Kidney glomerular epithelial cell (primary cell): ENCODE data around the gene PTPRN2.
"Not testable (repeated sequence)": the region's sequence is repeated elsewhere in the genome, so short reads cannot be mapped to it uniquely, and the experiment has no call there.

Experiments
- DNase-seq: peaks from one replicate; lab custom pipeline; 2025; lab: John Stamatoyannopoulos, UW

Gene PTPRN2

DNA sequence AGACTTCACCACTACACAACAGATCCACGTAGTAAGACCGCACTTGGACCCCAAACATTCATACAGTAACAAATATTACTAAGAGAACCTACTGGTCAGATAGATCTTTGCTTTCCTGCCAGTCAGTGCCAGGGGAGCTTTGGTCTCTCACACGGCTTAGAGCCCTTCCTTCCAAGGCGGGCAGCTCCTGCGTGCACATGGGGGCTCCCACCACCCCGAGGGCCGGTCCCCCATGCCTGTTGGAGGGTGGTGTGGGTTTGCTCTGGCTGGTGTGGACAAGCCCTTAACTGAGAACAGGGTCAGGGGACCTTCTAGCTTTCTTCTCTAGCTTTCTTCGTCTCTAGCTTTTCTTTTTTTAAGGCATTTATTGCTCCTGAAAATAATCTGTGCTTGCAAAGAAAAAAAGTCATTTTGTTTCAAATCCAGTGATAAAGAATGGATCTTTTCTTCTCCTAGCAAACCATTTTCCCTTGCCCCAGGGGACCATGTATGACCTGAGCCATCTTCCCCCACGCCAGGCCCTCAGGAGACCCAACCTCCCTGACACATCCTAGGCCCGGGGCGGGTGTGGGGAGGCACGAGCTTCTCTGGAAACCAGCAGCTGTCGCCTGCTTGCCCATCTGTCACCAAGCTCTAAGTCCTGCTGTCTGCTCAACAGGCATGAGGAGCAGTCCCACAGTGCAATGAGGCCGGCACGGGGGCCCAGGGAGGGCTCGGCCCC, 591.1 kb downstream of the PTPRN2 start:
- no peak for DNase-seq

DNA sequence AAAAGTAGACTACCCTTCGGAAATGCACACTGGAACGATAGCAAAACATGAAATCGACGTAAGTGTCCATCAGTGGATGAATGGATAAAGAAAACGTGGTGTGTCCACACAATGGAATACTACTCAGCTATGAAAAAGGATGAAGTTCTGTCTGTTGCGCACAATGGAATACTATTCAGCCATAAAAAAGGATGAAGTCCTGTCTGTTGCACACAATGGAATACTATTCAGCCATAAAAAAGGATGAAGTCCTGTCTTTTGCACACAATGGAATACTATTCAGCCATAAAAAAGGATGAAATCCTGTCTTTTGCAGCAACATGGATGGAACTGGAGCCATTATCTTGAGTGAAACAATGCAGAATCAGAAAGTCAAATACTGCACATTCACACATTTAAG, 591.8 kb downstream of the PTPRN2 start:
- no peak for DNase-seq

DNA sequence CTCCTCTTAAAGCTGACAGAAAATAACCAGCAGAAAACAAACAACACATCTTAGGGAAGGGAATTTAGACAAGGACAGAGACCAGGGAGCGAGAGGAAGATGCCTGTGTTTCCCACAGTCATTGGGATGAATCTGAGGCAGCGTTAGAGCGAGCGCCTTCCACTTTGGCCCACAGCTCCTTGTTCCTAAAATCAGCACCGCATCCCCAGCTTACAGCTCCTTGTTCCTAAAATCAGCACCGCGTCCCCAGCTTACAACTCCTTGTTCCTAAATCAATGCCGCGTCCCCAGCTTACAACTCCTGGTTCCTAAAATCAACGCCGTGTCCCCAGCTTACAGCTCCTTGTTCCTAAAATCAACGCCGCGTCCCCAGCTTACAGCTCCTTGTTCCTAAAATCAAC, 593.3 kb downstream of the PTPRN2 start:
- no peak for DNase-seq

DNA sequence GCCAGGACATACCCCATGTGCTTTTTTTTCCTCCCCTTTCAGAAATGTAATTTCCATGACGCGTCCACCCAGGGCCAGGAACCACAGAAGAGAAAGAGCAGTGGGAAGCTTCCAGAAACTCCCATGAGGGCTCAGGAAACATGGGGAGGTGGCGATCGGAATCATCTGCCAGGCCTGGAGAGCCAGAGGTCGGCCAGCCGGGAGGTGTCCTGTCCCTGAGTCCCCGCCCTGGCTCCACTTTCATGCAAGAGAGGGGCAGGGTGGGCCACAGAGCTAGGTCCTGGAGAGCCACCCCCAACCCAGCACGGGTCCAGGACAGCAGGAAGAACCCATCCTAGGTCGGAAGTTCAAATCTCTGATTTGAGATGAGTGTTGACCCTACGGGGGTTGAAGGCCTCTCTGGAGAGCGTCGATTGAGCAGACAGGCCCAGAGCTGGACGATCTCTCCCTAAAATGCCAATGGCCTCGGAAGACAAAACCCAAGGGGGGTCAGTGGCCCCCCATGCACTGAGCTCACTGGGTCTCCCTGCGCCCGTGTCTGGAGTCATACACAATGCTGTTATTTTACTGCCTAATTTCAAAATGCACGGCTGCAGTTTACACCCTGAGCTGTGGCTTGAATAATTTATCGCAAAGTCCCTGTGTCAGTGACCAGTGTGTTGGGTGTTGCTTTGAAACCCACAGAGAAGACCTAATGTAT, 594.1 kb downstream of the PTPRN2 start:
- DNase-seq, result no peak

DNA sequence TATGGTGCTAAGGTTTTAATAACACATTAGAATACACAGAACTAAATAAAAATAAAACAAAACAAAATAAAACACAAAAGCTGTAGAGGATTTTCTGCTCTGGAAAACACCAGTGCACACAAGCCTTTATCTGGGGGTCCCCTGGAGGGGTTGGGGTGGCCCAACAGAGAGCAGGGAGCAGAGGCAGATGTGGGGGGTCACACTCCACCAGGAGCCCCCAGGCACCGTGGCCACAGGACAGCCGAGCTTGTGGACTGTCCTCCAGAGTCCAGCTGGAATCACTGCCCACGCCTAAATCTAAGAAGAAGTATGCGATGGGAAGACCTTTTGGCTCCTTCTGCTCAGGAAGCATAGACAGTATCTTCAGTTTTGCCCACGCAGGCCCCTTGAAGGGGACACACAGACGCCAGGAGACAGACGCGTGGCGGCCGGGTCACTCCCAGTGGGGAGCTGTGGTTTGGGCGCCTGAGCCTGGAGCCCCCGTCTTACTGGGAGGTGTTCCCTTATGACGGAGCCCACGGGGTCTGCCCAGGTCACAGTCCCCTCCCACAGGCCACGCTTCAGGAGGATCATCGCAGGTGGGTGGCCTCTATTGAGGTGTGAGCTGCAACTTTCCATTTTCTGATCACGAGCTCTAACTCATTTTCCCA, 595.0 kb downstream of the PTPRN2 start:
- DNase-seq, result no peak

DNA sequence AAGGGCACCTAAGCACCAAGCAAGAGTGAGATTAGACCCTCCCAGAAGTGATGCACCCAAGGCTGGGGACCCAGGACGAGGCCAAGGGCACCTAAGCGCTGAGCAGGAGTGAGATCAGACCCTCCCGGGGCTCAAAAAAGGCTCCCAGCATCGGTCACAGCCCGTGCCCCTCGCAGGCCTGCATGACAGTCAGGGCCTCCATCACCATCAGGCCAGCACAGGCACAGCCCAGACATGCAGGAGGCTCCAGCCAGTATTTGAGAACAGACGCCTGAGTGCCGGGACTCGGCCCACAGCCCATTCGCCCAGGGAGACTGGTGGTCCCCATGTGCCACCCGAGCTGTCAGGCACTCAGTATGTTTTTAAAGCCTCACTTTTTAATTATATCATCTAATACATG, 595.9 kb downstream of the PTPRN2 start:
- no peak for DNase-seq

DNA sequence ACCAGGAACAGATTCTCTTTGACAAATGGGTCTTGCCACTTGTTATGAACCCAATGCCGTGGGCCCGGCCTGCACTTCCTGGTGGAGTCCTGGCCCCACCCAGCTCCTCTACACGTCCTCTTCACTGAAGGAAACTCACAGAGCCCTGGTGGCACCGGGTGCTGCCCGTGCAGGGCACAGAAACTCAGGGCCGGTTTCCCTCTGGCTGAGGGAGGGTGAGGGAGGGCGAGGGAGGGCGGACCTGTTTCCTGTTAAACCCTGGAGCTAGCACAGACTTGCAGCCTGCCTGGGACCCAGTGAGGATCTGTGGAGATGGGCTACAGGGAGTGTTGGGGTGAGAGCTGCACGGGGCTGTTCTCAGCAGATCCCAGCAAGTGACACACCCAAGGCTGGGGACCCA, 596.3 kb downstream of the PTPRN2 start:
- DNase-seq, result no peak

DNA sequence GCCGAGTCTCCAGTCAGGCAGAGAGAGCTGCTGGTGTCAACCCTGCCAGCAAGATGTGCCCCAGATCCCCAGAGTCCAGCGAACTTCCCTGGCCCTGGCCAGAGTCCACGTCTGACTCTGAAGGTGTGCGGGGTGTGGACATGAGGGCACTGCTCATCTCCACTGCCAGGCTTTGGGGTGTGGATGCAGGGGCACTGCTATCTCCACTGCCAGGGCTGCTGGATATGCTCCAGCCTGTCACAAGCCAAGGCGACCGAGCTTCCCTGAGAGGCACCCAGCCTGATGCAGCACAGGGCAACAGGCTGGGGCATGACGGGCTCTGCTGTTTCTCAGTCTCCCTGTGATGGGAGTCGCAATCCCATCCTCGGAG, 596.8 kb downstream of the PTPRN2 start:
- DNase-seq, result no peak

DNA sequence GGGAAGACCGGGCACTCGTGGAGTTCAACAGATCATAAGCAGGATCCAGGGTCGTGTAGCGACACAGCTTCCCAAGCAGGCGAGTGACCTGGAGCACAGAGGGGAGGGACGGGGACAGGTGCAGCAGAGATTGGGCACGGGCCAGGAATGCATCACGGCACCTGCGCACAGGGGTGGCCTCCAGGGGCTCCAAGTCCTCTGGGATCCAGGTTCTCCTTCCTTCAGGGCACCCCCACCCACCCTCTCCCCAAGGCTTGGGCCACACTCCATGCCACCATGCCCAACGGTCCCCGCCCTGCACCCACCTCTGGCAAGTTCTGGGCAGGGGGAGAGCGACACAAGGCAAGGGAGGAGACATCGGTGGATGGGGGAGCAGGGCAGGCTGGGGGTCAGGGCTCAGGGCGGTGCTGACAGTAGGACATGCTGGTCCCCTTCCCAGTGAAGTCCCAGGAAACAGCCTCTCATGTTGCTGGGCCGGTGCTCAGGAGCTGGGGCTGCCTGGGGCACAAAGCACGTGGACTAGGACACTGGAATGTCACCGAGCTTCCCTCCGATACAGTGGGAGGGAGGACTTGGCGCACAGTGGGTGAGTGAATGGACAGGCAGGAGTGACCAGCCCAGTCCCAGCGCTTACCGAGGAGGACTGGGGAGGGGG, 597.3 kb downstream of the PTPRN2 start:
- DNase-seq, result no peak

DNA sequence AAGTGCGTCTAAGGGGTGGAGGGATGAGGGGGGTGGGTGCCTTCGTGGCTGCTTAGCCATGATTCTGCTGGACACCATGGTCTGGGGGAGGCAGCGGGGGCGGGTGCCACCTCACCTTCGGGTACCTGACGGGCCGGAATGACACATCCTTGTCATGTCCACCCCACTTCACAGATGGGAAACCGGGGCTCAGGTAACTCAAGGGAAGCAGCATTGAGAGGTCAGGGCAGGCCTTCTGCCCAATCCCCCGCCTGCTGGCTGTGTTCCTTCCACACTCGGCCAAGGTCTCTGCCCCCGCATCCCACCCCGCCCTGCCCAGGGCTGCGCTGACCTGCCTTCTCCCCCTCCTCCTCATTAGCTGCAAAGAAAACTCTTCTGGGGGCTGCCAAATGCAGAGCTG, 598.0 kb downstream of the PTPRN2 start:
- no peak for DNase-seq

DNA sequence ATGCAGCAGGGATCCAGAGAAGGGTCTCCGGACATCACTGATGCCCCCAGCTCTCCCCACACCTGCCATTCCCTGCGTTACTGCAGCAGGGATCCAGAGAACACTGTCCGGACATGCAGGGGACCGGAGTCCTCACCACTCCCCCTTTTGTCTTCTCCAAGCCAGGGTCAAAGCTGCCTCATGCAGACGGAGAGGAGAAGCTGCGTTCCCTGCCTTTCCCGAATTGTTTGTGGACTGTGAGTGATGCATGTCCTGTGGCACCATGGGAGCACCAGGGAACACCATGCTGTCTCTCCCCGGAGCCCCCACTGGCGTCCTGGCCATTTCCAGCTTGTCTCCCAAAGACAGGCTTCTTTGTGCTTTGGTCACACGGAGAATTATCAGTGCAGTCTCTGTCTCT, 599.7 kb downstream of the PTPRN2 start:
- DNase-seq, result no peak

DNA sequence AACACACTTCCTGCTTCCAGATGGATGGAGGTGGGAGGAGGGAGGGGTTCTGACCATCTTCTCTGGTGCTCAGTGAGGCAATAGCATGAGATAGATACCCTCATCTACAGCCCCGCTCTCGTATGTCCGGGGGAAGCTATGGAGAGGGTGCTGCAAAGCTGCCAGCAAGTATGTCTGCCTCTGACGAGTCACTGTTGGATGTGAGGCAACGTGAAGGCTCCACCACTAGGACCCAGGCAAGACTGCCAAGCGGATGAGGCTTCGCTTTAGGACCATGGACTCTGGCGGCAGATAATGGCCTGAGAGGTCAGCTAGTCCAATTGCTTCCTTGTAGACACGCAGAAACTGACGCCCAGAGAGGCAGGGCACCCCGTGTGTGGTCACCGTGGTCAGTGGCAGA, 601.6 kb downstream of the PTPRN2 start:
- no peak for DNase-seq

DNA sequence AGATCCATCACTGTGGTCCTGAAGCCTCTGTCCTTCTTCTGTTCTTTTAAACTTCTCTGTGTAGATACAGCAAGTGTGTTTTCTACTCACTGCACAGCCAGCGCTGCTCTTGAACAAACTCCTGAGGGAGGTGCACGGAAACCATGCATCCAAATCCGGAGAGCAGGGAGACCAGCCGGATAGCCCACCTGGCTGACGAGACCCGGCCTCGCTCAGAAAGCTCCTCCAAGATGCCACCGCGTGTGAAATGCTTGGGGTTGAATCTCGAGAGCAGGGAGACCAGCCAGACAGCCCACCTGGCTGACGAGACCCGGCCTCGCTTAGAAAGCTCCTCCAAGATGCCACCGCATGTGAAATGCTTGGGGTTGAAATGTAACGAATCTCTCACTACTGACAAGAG, 602.0 kb downstream of the PTPRN2 start:
- no peak for DNase-seq

DNA sequence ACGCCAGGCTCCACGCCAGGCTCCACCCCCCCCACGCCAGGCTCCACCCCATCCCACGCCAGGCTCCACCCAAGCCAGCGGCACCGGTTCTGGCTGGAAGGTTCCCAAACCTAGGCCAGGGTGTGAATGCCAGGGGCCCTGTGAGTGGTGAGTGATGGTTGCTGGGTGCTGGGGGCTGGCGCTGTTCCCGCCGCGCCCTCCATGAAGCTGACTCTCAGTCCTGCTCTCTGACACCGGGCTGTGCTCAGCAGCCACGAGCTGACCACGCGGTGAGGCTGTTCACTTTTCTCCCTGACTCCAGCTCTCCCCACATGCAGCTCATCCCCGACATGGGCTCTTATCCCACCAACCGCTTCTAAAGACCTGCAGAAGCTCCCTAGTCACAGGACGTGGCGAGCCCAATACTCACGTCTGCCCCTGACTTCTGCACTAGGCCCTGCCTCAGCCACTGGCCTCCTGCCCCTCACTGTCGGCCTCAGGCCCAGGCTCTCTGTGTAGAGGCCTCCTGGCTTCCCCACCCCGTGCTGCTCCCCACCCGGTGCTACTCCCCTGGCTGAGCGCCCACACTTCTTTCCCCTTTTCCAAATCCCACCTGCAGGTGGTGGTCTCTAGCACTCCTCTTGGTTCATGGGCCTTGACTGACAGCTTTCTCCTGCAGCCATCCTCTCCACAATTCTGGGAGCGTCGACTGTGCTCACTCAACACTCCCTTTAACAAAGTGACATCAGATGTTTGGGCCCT, 603.0 kb downstream of the PTPRN2 start:
- no peak for DNase-seq

DNA sequence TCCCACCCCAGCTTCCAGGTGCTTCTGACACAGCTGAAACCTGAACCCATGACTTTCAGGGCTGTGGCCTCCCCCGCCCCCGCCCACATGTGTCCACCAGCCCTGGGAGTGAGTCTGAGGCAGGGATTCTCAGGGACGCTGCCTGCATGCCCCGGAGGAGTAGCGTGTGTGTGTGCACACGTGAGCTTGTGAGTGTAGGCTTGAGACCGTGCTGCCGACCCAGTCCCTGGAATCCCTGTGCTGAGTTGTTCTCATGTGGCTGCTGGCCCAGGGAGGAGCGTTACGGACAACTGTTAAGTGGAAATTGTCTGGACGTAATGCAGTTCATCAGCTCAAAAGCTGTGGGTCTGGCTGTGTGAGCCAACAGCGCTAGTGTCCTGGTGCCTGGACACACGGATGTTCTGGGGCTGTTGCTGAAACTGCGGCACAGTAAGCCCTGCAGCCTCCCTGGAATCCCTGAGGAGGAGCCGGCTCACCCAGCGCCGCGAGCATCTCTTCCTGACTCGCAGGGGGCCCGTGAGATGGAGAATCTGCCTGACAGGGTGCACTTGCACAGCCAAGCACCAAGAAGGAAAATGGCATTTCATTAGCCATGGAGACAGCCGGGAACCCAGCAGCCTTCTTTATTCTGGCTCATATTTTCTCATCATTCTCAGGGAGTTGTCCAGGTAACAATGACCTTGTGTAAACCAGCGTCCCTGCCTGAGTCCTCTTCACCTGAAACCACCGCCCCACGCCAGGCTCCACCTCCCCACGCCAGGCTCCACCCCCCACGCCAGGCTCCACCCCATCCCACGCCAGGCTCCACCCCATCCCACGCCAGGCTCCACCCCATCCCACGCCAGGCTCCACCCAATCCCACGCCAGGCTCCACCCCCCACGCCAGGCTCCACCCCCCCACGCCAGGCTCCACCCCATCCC, 603.9 kb downstream of the PTPRN2 start:
- DNase-seq, result no peak

DNA sequence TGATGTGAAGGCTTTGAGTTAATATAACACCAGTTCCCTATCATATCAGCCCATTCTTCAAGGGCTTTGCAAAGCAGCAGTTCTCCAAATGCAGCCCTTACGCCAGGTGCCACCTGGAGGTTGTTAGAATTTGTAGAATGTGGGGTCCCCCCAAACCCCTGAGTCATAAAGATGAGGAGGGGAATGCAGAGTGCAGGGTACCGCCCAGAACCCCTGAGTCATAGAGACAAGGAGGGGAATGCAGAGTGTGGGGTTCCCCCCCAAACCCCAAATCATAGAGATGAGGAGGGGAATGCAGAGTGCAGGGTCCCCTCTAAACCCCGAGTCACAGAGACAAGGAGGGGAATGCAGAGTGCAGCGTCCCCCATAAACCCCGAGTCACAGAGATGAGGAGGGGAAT, 605.8 kb downstream of the PTPRN2 start:
- DNase-seq, result no peak

DNA sequence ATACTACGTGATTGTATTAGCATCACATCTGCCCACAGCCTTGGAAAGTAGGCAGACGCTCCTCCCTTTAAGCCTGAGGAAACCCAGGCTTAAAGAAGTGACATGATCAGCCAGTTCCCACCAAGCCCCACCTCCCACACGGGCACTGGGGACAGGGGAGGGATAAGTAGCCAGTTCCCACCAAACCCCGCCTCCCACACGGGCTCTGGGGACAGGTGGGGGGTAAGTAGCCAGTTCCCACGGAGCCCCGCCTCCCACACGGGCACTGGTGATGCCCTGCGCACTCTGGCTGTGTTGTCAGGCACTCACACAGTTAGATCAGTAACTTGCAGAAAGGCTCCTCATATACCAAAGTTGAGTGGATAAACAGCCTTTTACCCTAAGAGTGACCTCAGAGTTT, 606.8 kb downstream of the PTPRN2 start:
- DNase-seq, result no peak

DNA sequence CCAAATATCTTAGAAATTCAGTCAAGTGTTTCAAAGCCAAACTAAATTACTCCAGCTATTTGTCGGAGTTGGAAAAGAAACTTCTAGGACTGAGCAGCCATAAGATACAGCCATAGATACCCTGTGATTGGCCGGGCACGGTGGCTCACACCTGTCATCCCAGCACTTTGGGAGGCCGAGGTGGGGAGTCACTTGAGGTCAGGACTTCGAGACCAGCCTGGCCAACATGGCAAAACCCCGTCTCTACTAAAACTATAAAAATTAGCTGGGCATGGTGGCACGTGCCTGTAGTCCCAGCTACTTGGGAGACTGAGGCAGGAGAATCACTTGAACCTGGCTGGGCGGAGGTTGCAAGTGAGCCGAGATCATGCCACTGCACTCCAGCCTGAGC, 607.3 kb downstream of the PTPRN2 start:
- DNase-seq, result not testable (repeated sequence)

DNA sequence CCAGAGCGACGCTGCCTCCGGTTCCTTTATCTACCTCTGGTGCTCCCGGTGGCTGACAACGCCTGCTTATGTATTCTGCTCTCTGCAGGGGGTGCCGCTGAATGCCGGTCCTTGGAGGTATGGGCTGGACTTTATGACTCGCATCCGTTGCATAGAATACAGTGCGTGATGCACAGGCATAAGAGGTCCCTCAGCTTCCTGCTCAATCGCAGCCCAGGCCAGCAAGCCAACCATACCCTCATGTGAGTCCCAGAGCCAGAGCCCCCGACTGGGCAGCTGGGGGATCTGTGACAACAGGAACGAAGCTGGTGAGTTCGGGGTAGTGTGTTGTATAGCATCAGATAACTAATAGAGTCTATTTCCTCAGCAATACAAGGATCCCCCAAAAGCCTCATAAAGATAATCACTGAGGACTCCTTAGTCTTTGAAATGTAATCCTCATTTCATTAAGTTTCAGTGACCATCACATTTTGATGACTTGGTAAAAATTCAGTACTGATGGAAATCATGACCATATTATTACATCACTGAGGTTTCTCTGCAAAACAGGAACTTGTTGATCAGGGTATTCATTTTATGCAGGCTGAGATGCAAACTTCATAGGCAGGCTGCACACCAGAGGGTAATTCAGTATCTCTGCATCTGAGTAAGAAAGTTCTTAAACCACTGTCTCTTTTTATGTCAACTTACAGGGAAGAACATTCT, 607.8 kb downstream of the PTPRN2 start:
- no peak for DNase-seq

DNA sequence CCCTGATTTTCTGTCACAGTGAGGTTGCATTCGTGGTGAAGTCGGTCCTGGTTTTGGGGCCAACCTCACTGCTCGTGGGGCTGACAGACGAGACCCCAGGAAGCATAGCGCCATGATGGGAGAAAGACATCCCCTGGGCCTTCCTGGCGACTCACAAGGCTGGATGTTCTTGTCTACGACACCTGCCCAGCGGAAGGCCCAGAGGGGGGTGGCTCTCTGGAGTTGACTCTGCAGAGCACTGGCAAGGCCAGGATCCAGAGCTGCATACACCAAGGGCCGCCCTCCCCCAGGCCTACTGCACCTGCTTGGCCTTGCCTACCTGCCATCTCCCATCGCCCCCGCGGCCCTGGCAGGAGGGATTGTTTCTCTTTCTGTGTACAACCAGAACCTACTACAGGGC, 608.9 kb downstream of the PTPRN2 start:
- no peak for DNase-seq
